HepG2 (cell line): ENCODE data around the gene COL8A2. TPM values are rescaled to one million over a fixed set of nuclear protein-coding genes. Genes with fewer than 3 reads are reported as not detected.

Experiments used
- CHD2 ChIP-seq: IDR thresholded peaks from 2 replicates; pipeline ENCODE4 v1.6.1; 2011; ENCODE audit warnings: low read depth, low read length, improper control_type of control experiment
- CTCF ChIP-seq: sonication (generic); formaldehyde crosslinking; IDR thresholded peaks from 2 replicates; pipeline ENCODE4 v1.5.0; 2020; ENCODE audit warnings: mild to moderate bottlenecking, missing genetic modification reagents, moderate library complexity
- ERF ChIP-seq: IDR thresholded peaks from 2 replicates; pipeline ENCODE4 v1.6.1; 2018; ENCODE audit warnings: missing biosample characterization, missing genetic modification reagents
- HNRNPK ChIP-seq: fragments of 200-400 bp; formaldehyde crosslinking; IDR thresholded peaks from 2 replicates; pipeline ENCODE4 v1.6.1; 2018; ENCODE audit warnings: low read length, low read depth, moderate library complexity, mild to moderate bottlenecking; ENCODE audit not compliant: poor library complexity, severe bottlenecking
- MATR3 ChIP-seq: sonication (generic); formaldehyde crosslinking; IDR thresholded peaks from 2 replicates; pipeline ENCODE4 v1.4.0; 2020; ENCODE audit warnings: missing genetic modification reagents
- NCOA2 ChIP-seq: sonication (generic); formaldehyde crosslinking; IDR thresholded peaks from 2 replicates; pipeline ENCODE4 v1.8.0; 2022; ENCODE audit warnings: inconsistent platforms
- PHB2 ChIP-seq: fragments of 450-650 bp; IDR thresholded peaks from 2 replicates; pipeline ENCODE4 v1.6.1; 2018; ENCODE audit not compliant: partially characterized antibody
- RARA ChIP-seq: IDR thresholded peaks from 2 replicates; pipeline ENCODE4 v1.6.1; 2016; ENCODE audit warnings: missing genetic modification reagents, missing compliant biosample characterization
- RFXAP ChIP-seq: sonication (generic); formaldehyde crosslinking; IDR thresholded peaks from 2 replicates; pipeline ENCODE4 v1.4.0; 2020; ENCODE audit warnings: missing genetic modification reagents, borderline replicate concordance
- SIX4 ChIP-seq: sonication (generic); formaldehyde crosslinking; IDR thresholded peaks from 2 replicates; pipeline ENCODE4 v1.4.0; 2020; ENCODE audit warnings: missing genetic modification reagents
- SOX5 ChIP-seq: IDR thresholded peaks from 2 replicates; pipeline ENCODE4 v1.6.1; 2016; ENCODE audit warnings: borderline replicate concordance
- SOX6 ChIP-seq, 2 experiments: fragments of 450-650 bp in 1 of 2; sonication (generic) in 1 of 2; formaldehyde crosslinking in 1 of 2; IDR thresholded peaks; 2 replicates each; pipeline versions ENCODE4 v1.4.0 to v1.6.1; 2017 to 2020; ENCODE audit warnings: antibody characterized with exemption in 1 of 2, mild to moderate bottlenecking in 1 of 2, missing genetic modification reagents in 1 of 2
- SP2 ChIP-seq: sonication (generic); formaldehyde crosslinking; IDR thresholded peaks from 2 replicates; pipeline ENCODE4 v1.5.1; 2020; ENCODE audit warnings: mild to moderate bottlenecking, missing genetic modification reagents
- SSRP1 ChIP-seq: IDR thresholded peaks from 2 replicates; pipeline ENCODE4 v1.6.1; 2016; ENCODE audit warnings: control low read depth
- TERF1 ChIP-seq: sonication (generic); formaldehyde crosslinking; IDR thresholded peaks from 2 replicates; pipeline ENCODE4 v1.8.0; 2022; ENCODE audit warnings: mild to moderate bottlenecking, missing genetic modification reagents, moderate library complexity
- ZNF234 ChIP-seq: sonication (generic); formaldehyde crosslinking; conservative IDR thresholded peaks from 2 replicates; pipeline ENCODE4 v1.5.1; 2020; ENCODE audit warnings: mild to moderate bottlenecking, missing genetic modification reagents
- ZNF3 ChIP-seq: IDR thresholded peaks from 2 replicates; pipeline ENCODE4 v1.7.0; 2017; ENCODE audit warnings: inconsistent platforms
- ZNF33A ChIP-seq: sonication (generic); formaldehyde crosslinking; IDR thresholded peaks from 2 replicates; pipeline ENCODE4 v1.5.1; 2020; ENCODE audit warnings: missing genetic modification reagents, mild to moderate bottlenecking, moderate library complexity, borderline replicate concordance
- ZNF343 ChIP-seq: sonication (generic); formaldehyde crosslinking; IDR thresholded peaks from 2 replicates; pipeline ENCODE4 v1.4.0; 2020; ENCODE audit warnings: mild to moderate bottlenecking, missing genetic modification reagents
- ZNF44 ChIP-seq: sonication (generic); formaldehyde crosslinking; IDR thresholded peaks from 2 replicates; pipeline ENCODE4 v1.5.1; 2020; ENCODE audit warnings: mild to moderate bottlenecking, missing genetic modification reagents
- ZNF629 ChIP-seq: sonication (generic); formaldehyde crosslinking; conservative IDR thresholded peaks from 2 replicates; pipeline ENCODE4 v1.5.0; 2020; ENCODE audit warnings: missing genetic modification reagents
- ZNF674 ChIP-seq: sonication (generic); formaldehyde crosslinking; IDR thresholded peaks from 2 replicates; pipeline ENCODE4 v1.5.0; 2020; ENCODE audit warnings: low read depth, mild to moderate bottlenecking, missing genetic modification reagents
- ZNF770 ChIP-seq: sonication (generic); formaldehyde crosslinking; IDR thresholded peaks from 2 replicates; pipeline ENCODE4 v1.5.0; 2020; ENCODE audit warnings: mild to moderate bottlenecking, missing genetic modification reagents
- ZXDC ChIP-seq: sonication (generic); formaldehyde crosslinking; IDR thresholded peaks from 2 replicates; pipeline ENCODE4 v1.5.0; 2020; ENCODE audit warnings: mild to moderate bottlenecking, missing genetic modification reagents
- polyA plus RNA-seq, 8 experiments: library from polyadenylated mRNA; depleted of rRNA in 3 of 8; stranded (reverse) in 7 of 8; unstranded in 1 of 8; fragments of >200 nt; fragmentation: Illumina TruSeq in 4 of 8; extraction: Trizol in 4 of 8; gene quantifications; 2 replicates each; pipeline versions ENCODE4 v1.2.1 to v1.2.3, GENCODE V29; 2011 to 2016; ENCODE audit warnings: low read depth in 4 of 8, missing spikeins in 1 of 8, mixed read lengths in 1 of 8; ENCODE audit not compliant: insufficient read depth in 1 of 8
- total RNA-seq, 5 experiments: library from RNA; depleted of rRNA; stranded (reverse); fragments of >200 nt; fragmentation: Illumina TruSeq; extraction: Trizol; gene quantifications; 2 replicates each; pipeline ENCODE4 v1.2.3, GENCODE V29; 2016; ENCODE audit warnings: low read depth in 1 of 5

COL8A2 gene
- total and polyA plus RNA-seq, 2 of the 13 experiments (the other 11 are each of a cell fraction or from before 2014, with no cell fraction given) = 0.13 to 0.24 TPM

GRCh38 chr1:36148821-36149236 lies 23.8 kb upstream of the COL8A2 start (continued):
- no peak for TF ChIP-seq RFXAP (CRISPR knock-in tag)
- 0 out of 2 replicates have a peak, but pooled peaks have one; percentile 23 for TF ChIP-seq ZNF234 (CRISPR knock-in tag)
- TF ChIP-seq SOX5 (CRISPR knock-in tag) = no peak
- no peak for TF ChIP-seq ERF
- TF ChIP-seq SOX6 (IDR thresholded peaks at IDR 0.05) = no peak
- TF ChIP-seq SOX6 (CRISPR knock-in tag; IDR thresholded peaks at IDR 0.05) = no peak
- TF ChIP-seq PHB2 = no peak
- no peak for TF ChIP-seq ZNF33A (CRISPR knock-in tag)
- TF ChIP-seq ZNF629 (CRISPR knock-in tag) = no peak
- peak; percentile 1; the same call in 1 of the 2 replicates for TF ChIP-seq NCOA2
- TF ChIP-seq CTCF (CRISPR knock-in tag) = no peak
- no peak for TF ChIP-seq HNRNPK
- TF ChIP-seq ZNF674 (CRISPR knock-in tag) = 0 out of 2 replicates have a peak, but pooled peaks have one; percentile 64
- TF ChIP-seq RARA (CRISPR knock-in tag) = no peak
- no peak for TF ChIP-seq SP2 (CRISPR knock-in tag)
- no peak for TF ChIP-seq SIX4 (CRISPR knock-in tag)
- TF ChIP-seq CHD2 = no peak
- TF ChIP-seq TERF1 (CRISPR knock-in tag) = no peak
- TF ChIP-seq ZXDC (CRISPR knock-in tag) = no peak
- TF ChIP-seq ZNF44 (CRISPR knock-in tag) = no peak
- no peak for TF ChIP-seq ZNF770
- no peak for TF ChIP-seq SSRP1 (CRISPR knock-in tag)
- TF ChIP-seq MATR3 (CRISPR knock-in tag) = no peak
- no peak for TF ChIP-seq ZNF343
- TF ChIP-seq ZNF3 = no peak
